SU-DHL-6 (cell line): Measurements from ENCODE around the gene WWOX.

Experiments used
- EZH2phosphoT487 ChIP-seq: fragments of 200-600 bp; sonication (generic), shearing (Covaris generic); conservative IDR thresholded peaks from 2 replicates; pipeline ENCODE4 v1.6.1; 2018; ENCODE audit warnings: mild to moderate bottlenecking, antibody characterized with exemption, low read length, moderate library complexity, mixed read lengths
- TF ChIP-seq, protein P1 (sequence below): fragments of 200-600 bp; sonication (generic); IDR thresholded peaks from one replicate; pipeline ENCODE4 v1.5.1; 2017; ENCODE audit warnings: antibody characterized with exemption, mild to moderate bottlenecking, low read length, moderate library complexity; ENCODE audit not compliant: insufficient read depth, poor library complexity, severe bottlenecking

- TF ChIP-seq, protein P1, sequence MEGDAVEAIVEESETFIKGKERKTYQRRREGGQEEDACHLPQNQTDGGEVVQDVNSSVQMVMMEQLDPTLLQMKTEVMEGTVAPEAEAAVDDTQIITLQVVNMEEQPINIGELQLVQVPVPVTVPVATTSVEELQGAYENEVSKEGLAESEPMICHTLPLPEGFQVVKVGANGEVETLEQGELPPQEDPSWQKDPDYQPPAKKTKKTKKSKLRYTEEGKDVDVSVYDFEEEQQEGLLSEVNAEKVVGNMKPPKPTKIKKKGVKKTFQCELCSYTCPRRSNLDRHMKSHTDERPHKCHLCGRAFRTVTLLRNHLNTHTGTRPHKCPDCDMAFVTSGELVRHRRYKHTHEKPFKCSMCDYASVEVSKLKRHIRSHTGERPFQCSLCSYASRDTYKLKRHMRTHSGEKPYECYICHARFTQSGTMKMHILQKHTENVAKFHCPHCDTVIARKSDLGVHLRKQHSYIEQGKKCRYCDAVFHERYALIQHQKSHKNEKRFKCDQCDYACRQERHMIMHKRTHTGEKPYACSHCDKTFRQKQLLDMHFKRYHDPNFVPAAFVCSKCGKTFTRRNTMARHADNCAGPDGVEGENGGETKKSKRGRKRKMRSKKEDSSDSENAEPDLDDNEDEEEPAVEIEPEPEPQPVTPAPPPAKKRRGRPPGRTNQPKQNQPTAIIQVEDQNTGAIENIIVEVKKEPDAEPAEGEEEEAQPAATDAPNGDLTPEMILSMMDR, result no peak
- TF ChIP-seq EZH2phosphoT487, result no peak
Measured at GRCh38 chr16:78778101-78779004, 678.9 kb downstream of the WWOX start.
